GM18870 (cell line): ENCODE results near the gene EXOC4.

Source experiments
- ATAC-seq: cut with Tn5 transposase; IDR thresholded peaks from one replicate; pipeline ENCODE4 v1.9.1; 2021; ENCODE audit warnings: moderate library complexity; ENCODE audit not compliant: unreplicated experiment

EXOC4 gene

DNA sequence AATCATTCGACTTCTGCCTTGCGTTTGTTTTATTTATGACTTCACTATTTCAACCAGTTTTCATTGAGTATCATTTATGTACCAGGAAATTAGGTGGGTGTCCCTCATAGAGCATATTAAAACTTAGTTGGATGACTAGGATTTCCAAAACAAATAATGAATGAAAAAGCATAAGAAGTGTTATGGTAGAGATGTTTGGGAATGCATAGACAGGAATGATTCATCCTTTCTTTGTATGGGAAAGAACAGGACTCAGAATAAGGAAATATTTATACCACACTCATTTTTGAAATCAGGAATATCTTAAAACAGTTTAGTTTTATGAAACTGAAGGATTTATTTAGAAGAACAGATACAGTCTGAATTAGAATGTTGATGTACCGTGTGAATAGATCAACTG, 315.7 kb downstream of the EXOC4 start:
- ATAC-seq, result no peak

- ATAC-seq, result no peak
These were observed 317.4 kb downstream of the EXOC4 start for GRCh38 chr7:133570321-133570720.

- ATAC-seq, result no peak
These were observed 318.2 kb downstream of the EXOC4 start for GRCh38 chr7:133571076-133571475.

DNA sequence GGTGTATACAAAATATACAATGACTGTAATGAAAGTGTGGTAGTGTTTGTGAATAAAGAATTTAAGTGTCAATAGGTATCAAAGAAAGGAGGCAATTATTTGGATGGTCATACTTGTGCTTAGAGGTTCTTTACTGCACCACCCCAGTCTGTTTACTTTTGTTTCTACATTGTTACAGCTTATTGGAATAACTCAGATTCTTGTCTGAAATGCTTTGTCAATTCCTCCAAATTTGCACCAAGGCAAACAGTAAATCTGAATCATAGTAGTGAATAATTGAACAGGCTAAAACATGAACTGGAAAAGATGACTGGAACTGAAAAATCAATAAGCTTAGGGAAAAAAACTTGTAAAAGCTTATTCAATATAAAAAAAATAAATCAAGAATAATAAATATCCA, 319.2 kb downstream of the EXOC4 start:
- ATAC-seq, result no peak

DNA sequence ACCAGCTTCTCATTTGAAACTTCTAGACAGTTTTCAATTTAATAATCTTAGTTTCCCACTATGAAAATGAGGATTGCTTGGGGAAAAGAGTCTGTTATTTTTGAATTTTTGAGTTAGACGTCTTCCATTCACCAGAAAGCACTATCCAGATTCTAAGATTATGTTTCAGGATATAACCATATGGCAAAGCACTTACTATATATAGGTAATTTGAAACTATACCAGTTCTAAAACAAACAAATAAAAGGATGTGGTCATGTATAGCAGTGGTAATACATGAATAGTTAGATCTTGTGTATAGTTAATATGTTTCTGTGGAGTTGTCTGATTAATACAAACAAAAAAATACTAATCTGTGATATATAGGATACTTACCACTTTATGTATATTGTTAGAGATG, 320.0 kb downstream of the EXOC4 start:
- ATAC-seq, result no peak

DNA sequence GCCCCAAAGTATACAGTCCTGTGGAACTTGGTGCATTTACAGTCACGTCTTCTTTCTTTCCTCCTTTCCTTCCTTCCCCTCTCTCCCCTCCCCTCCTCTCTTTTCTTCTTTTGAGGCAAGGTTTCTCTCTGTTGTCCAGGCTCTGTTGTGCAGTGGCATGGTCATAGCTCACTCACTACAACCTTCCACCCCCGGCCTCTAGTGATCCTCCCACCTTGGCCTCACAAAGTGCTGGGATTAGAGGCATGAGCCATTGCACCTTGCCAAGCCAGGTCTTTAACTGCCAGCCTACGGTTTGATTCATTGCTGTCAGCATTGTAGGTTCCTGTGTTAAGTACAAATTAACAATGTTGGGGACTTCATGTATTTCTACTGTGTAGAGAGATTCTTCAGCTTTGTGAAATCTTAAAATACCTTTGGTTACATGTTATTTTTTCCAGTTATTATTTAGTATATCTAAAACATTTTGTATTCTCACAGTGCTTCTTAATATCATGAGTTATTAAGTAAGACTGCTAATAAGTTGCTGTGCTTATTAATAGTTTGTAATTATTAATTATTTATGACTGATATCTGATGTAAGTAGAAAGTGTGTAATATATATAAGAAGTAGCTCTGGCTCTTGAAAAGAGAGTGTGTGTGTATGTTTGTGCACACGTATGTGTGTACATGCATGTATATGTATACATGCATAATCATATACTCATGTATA, 320.8 kb downstream of the EXOC4 start:
- ATAC-seq, result no peak

GRCh38 chr7:133575726-133576440, 323.0 kb downstream of the EXOC4 start:
- no peak for ATAC-seq

DNA sequence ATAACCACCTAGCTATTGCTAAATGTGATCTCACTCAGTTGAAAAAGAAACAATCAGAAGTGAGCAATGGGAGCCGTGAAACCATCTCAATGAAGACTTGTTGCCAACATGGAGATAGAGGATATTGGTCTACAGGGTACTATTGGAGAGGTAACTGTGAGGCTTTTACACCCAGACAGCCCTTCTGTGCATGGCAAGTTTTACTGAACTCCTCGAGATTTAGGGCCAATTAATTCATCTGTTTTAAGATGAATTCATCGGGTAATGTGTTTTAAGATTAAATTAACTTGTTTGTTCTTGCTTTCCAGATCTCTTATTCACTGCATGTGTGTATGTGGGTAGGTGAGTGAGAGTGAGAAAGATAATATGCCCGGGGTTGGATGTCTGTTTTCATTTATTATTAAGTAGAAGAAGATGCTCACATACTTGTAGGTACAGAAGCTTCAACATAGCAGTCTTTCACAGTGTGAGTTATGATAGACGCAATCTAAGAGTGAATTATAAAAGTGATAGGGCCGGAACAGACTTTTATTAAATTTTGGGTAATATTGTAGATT, 323.8 kb downstream of the EXOC4 start:
- no peak for ATAC-seq

- ATAC-seq, result no peak
These were observed 330.1 kb downstream of the EXOC4 start for GRCh38 chr7:133582766-133583523.

DNA sequence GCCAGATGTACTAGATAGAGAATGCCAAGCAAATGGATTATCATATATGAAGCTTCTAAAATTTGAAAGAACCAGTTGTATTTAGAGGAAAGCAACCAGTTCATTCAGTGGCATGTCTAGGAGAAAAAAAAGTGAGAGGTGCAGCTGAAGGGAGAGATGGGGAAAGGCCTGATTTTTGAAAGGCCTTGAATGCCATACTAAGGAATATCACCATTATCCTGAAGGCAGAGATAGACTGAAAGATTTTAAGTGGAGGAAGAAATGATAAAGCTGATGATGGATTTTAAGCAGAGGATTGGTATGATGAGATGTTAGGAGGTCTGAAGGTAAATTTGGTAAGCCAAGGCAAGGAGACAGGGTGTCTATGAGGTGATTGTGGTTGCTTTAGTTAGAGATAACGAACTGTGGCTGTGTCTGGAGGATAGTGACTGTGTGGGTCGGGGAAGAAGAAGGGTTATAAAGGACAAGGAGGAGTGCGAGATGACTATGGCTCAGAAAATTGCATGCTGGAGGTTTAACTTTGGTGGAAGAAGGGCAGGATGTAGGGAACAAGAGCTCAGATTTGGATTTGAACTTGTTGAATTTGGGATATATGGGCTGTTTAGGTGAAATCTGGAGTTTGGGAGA, 330.8 kb downstream of the EXOC4 start:
- ATAC-seq, result no peak

DNA sequence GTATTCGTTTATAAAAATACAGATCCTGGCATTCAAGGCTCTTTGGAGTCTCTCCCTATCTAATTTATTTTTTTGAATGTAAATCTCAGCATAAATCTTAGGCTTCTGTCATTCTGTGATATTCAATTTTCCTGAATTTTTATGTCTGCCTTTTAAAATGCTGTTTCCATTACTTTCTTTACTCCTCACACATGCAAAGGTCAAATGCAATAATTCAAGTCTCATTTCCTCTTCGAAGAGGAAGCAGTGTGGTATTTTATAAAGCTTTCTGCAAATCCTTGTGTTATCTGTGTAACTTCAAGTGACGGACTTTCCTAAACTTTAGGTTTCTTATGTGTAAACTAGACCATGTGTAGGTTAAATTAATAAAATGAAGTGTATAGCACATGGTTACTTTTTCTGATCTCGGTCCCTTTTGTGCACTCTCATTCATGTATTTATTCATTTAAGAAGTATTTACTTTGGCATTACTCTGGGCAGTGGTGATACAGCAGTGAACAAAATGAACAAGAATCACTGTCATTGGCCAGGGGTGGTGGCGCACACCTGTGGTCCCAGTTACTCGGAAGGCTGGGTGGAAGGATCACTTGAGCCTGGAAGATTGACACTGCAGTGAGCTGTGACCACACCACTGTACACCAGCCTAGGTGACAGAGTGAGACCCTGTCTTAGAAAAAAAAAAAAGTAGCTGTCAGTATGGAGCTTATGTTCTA, 332.2 kb downstream of the EXOC4 start:
- ATAC-seq, result no peak

DNA sequence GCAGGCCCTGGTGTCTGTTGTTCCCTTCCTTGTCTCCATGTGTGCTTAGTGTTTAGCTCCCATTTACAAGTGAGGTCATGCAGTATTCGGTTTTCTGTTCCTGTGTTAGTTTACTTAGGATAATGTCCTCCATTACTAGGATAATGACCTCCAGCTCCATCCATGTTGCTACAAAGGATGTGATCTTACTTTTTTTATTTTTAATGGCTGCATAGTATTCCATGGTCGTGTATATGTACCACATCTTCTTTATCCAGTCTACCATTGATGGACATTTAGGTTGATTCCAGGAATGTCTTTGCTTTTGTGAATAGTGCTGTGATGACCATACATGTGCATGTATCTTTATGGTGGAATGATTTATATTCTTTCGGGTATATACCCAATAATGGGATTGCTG, 333.4 kb downstream of the EXOC4 start:
- ATAC-seq, result no peak

DNA sequence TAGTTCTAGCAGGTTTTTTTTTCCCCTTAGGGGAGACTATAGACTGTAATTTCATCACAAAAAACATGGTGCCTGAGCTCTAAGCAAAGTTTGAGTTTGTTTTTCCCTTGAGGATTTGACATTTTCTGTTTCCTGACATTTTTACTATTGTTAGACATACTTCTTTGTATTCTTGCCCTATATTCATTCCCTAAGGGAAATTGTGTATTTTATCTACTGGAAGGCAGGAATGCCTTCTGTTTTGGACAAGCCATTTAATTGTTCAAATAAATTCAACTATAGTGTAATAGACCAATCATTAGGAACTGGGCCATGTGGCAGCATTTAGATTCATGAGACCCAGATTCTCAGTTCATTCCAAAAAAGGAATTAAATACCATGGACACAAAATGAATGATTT, 335.0 kb downstream of the EXOC4 start:
- no peak for ATAC-seq

GRCh38 chr7:133590795-133591194, 337.9 kb downstream of the EXOC4 start:
- no peak for ATAC-seq

- no peak for ATAC-seq
These were observed 338.9 kb downstream of the EXOC4 start for GRCh38 chr7:133591704-133592340.

DNA sequence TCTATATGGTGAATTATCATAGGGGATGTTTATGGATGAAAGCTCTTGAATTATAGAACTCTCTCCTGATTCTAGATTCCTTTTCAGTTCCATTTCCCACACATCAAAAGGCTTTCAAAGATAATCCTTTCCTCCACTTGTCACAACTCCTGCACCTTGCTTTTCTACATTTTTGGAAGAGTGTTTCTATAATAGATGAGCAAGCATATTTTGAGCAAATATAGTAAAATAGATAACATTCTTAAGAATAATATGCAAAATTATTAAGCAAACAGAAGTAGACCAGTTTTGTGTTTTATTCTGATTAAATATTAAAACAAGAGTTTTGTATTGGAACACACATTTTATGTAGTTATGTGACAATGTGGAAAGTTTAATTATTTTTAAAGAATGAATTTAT, 340.7 kb downstream of the EXOC4 start:
- no peak for ATAC-seq

- no peak for ATAC-seq
These were observed 348.7 kb downstream of the EXOC4 start for GRCh38 chr7:133601617-133602016.

DNA sequence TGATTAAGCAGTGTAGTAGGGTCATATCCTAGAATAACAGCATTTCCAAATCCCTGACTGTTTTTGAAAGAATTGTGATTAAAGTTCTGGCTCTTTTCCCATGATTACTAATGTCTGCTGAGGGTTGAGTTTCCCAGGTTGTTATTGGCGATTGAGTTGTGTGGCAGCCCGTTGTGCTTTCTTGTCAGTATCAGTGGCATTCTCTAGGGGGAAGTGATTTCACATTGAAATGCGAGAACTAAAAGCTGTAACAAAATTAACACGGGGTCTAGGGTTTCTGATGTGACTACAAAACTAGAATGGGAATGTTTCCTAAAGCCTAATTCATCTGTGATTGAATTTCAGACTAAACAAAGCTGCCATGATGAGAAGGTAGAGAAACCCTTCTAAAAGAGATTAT, 349.4 kb downstream of the EXOC4 start:
- ATAC-seq, result no peak

GRCh38 chr7:133606991-133607390, 354.1 kb downstream of the EXOC4 start:
- ATAC-seq, result no peak

GRCh38 chr7:133609806-133610205, 356.9 kb downstream of the EXOC4 start:
- no peak for ATAC-seq
